Progenitor cell of endocrine pancreas (in vitro differentiated cells): ENCODE data around the gene G6PC2. TPM values are rescaled to one million over a fixed set of nuclear protein-coding genes. Genes with fewer than 3 reads are reported as not detected.

Experiments used
- DNase-seq: peaks from one replicate; pipeline ENCODE4 v3.0.0; 2021; ENCODE audit warnings: low spot score; ENCODE audit not compliant: unreplicated experiment
- H3K27ac Mint-ChIP-seq: 2 replicates; pipeline ENCODE4 v1.8.0; 2021; ENCODE audit warnings: mild to moderate bottlenecking, moderate library complexity, mixed read lengths
- H3K27me3 Mint-ChIP-seq: 2 replicates; pipeline ENCODE4 v1.8.0; 2021; ENCODE audit warnings: mixed read lengths
- H3K36me3 Mint-ChIP-seq: 2 replicates; pipeline ENCODE4 v1.8.0; 2022; ENCODE audit warnings: mixed read lengths; ENCODE audit not compliant: insufficient read depth
- H3K4me1 Mint-ChIP-seq: 2 replicates; pipeline ENCODE4 v1.8.0; 2021; ENCODE audit warnings: low read depth, mixed read lengths
- H3K4me3 Mint-ChIP-seq: 2 replicates; pipeline ENCODE4 v1.8.0; 2021; ENCODE audit warnings: low read depth, mild to moderate bottlenecking, moderate library complexity, mixed read lengths
- H3K9me3 Mint-ChIP-seq: 2 replicates; pipeline ENCODE4 v1.8.0; 2021; ENCODE audit warnings: low read depth, mixed read lengths
- CTCF ChIP-seq: fragments of 200-600 bp; sonication (generic); IDR thresholded peaks from one replicate; pipeline ENCODE4 v1.5.0; 2021; ENCODE audit warnings: antibody characterized with exemption, mild to moderate bottlenecking; ENCODE audit not compliant: unreplicated experiment
- total RNA-seq: library from RNA; stranded (reverse); gene quantifications from 2 replicates; pipeline ENCODE4 v1.2.1, GENCODE V29; 2021

The G6PC2 gene
- total RNA-seq, 1 donor from 2014 or later = not detected

GRCh38 chr2:168904358-168904757 is 3.3 kb downstream of the G6PC2 start:
- no peak overlapping the region for H3K4me3 Mint-ChIP-seq
- DNase-seq = no peak
- no peak overlapping the region for H3K27ac Mint-ChIP-seq
- no peaks in the 10 kb centered on the region for H3K9me3 Mint-ChIP-seq
- no peak for TF ChIP-seq CTCF
- no peaks in the 10 kb centered on the region for H3K36me3 Mint-ChIP-seq
- peaks cover 16% of the 10 kb centered on the region for H3K27me3 Mint-ChIP-seq
- H3K4me1 Mint-ChIP-seq = no peaks in the 10 kb centered on the region

- H3K27ac Mint-ChIP-seq = no peak overlapping the region
- no peaks in the 10 kb centered on the region for H3K9me3 Mint-ChIP-seq
- DNase-seq = no peak
- H3K4me3 Mint-ChIP-seq = no peak overlapping the region
- peaks cover 3% of the 10 kb centered on the region for H3K4me1 Mint-ChIP-seq
- no peak for TF ChIP-seq CTCF
- H3K27me3 Mint-ChIP-seq = peaks cover 40% of the 10 kb centered on the region
- H3K36me3 Mint-ChIP-seq = no peaks in the 10 kb centered on the region
Measured at GRCh38 chr2:168907940-168908662, 7.0 kb downstream of the G6PC2 start.

- TF ChIP-seq CTCF = no peak
- H3K4me3 Mint-ChIP-seq = no peak overlapping the region
- H3K27ac Mint-ChIP-seq = no peak overlapping the region
- H3K9me3 Mint-ChIP-seq = no peaks in the 10 kb centered on the region
- no peaks in the 10 kb centered on the region for H3K36me3 Mint-ChIP-seq
- peaks cover 54% of the 10 kb centered on the region for H3K27me3 Mint-ChIP-seq
- no peak for DNase-seq
- peaks cover 3% of the 10 kb centered on the region for H3K4me1 Mint-ChIP-seq
Measured at GRCh38 chr2:168910330-168910729, 9.2 kb downstream of the G6PC2 start.

GRCh38 chr2:168912466-168912865 is 11.4 kb downstream of the G6PC2 start:
- H3K27ac Mint-ChIP-seq = no peak overlapping the region
- H3K27me3 Mint-ChIP-seq = peaks cover 49% of the 10 kb centered on the region
- H3K4me3 Mint-ChIP-seq = no peak overlapping the region
- no peak for TF ChIP-seq CTCF
- peaks cover 3% of the 10 kb centered on the region for H3K4me1 Mint-ChIP-seq
- no peak for DNase-seq
- no peaks in the 10 kb centered on the region for H3K36me3 Mint-ChIP-seq
- H3K9me3 Mint-ChIP-seq = no peaks in the 10 kb centered on the region

GRCh38 chr2:168912901-168913369 is 11.8 kb downstream of the G6PC2 start:
- H3K4me3 Mint-ChIP-seq = peak overlapping the region; percentile 41

More at GRCh38 chr2:168912901-168913369, 11.8 kb downstream of the G6PC2 start:
- Mint-ChIP-seq H3K4me1 (peaks cover 3% of the 10 kb centered on the region), H3K9me3 (no peaks in the 10 kb centered on the region), H3K27me3 (peaks cover 44% of the 10 kb centered on the region), H3K36me3 (no peaks in the 10 kb centered on the region), H3K27ac (peak overlapping the region; percentile 37)
- no peak for TF ChIP-seq CTCF
- peak; percentile 12 for DNase-seq
